HL-60/S4 treated with phorbol 12-myristate 13-acetate at 8.2 ng/mL for 4 days and 3 days (cell line): Measurements from ENCODE around the gene PAFAH1B2.

Experiments used
- in situ Hi-C: fragments of 300-500 bp; cut with MboI; formaldehyde crosslinking; loops from 2 replicates; pipeline ENCODE4 v1.15.0; 2022; ENCODE audit warnings: low sequenced_read_pairs

Gene PAFAH1B2

GRCh38 chr11:117219455-117219854 lies 75.4 kb downstream of the PAFAH1B2 start:
- in situ Hi-C loops, result no loop called here

- in situ Hi-C loops, result no loop called here
Measured at GRCh38 chr11:117219995-117220394, 75.9 kb downstream of the PAFAH1B2 start.

- in situ Hi-C loops, result no loop called here
Measured at GRCh38 chr11:117220568-117220967, 76.5 kb downstream of the PAFAH1B2 start.

- in situ Hi-C loops, result no loop called here
Measured at GRCh38 chr11:117220999-117221774, 77.1 kb downstream of the PAFAH1B2 start.

DNA sequence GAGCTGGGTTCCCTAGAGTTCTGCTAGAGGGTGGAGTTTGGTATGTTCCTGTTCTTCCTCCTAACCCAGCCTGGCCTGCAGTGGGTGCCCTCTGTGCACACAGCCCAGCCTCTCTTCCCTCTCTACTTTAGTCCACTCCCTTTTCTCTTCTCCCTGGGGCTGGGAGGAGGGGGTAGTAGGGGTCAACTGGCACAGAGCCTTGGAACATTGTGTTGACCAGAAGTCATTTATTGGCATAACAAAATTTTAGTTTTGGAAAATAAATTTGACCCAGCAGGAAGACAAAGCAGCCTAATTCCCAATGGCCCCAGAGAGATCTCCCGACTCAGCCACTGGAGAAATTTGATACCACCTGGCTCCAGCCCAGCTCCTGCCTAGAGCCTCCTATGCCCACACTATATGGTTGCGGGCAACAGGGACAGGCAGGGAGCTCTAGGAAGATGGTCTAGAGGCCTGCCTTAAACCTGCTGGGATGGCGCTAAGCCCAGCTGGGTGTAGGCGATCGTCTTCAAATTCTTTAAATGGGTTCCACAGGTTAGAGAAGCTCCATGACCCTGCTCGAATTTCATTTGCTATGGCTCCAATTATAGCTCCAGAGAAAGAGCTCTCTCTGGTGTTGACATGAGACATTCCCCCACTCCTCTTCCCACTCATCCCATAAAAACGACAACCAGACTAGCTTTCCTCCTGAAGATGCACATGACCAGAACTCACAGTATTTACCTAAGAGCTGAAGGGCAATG lies 77.9 kb downstream of the PAFAH1B2 start:
- in situ Hi-C loops, result no loop called here

GRCh38 chr11:117222991-117223740 lies 79.1 kb downstream of the PAFAH1B2 start:
- in situ Hi-C loops, result no loop called here

DNA sequence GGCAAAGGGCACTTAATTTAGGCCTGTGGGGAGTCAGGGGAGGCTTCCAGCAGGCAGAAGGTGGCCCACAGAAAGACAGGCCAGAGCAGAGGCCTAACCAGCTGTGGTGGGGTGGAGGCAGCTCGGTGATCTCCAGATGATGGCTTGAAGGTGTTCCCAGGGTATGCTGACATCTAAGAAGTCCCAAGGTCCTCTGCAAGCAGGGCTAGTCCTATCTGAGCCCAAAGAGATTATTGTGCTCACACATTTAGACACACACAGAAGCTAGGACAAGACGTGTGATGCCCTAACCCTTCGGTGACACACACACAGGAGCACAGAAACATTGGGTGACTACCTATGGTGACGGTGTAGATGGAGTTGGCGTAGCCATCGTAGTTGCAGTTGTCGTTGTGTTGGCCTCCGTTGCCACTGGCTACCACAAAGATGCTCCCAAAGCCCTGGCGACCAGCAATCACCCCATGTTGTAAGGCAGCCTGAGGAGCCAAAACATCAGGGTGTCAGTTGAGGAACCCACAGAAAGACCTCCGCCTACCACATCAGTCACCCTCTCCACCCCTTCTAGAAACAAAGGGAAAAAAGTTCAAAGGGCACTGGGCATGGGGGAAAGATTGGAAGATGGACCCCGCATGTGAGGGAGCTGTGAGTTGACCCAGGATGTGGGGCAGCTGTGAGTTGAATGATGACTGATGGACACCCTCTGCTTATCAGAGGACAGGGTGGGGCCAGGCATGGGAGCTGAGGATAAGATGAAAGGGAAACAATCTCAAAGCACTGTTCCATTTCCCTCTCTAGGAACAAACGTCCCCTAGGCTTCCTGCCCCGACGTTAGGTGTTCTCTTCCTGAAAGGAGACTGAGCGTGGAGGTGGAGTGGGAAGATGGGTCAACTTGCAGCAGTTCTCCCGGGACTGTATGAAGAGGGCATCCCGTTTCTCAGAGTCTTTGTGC lies 79.9 kb downstream of the PAFAH1B2 start:
- in situ Hi-C loops, result no loop called here

- in situ Hi-C loops, result no loop called here
Measured at GRCh38 chr11:117225553-117226170, 81.6 kb downstream of the PAFAH1B2 start.
